Measurements from ENCODE around the gene MAGEB18. TPM values are rescaled to one million over a fixed set of nuclear protein-coding genes. Genes with fewer than 3 reads are reported as not detected.

The MAGEB18 gene
- total RNA-seq: not detected in 2 replicates

DNA sequence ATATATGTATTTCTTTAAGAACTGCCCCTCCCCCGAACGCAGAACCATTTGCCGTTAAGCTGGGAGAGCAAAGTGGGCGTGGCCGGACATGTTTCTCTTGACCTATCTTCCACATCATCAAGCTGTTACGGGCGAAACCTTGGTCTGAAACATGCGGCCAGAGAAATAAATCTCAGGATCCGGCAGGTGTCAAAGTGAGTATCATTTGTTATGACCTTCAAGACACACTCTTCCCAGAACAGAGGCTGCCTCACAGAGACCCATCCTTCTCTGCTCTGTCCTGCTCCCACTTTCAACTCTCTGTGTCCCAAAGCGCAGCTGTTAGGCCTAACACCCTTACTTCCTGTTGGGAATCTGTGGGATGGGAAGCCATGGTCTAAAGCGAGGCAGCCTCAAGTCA is at the start of gene MAGEB18:
TSS of gene MAGEB18 (plus strand) at position 70 of the 400 bp plus-strand sequence. CDS start 643 bp downstream, outside the sequence.
- intact Hi-C loops (cut with micrococcal nuclease): no loop called here

DNA sequence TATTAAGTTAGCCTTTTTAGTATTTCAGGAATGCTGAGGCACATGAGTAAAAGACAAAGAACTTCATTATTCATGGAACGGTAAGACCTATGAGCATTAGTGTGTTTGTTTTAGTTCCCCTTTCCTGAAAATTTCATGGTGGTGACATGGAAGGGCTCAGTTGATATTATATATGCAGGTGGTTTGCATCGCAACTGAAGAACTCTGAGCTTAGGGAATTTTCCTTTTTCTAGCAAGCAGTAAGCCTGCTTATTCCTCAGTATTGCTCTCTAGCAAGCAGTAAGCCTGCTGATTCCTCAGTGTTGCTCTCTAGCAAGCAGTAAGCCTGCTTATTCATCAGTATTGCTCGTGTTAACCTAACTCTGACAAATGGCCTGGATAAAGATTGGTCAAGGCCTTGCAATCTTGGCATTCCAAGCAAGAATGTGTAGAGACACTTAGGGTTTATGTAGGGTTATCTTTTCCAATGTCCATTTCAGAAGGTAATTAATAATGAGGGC is 37.7 kb upstream of the MAGEB18 start:
- intact Hi-C loops (cut with micrococcal nuclease): no loop called here

DNA sequence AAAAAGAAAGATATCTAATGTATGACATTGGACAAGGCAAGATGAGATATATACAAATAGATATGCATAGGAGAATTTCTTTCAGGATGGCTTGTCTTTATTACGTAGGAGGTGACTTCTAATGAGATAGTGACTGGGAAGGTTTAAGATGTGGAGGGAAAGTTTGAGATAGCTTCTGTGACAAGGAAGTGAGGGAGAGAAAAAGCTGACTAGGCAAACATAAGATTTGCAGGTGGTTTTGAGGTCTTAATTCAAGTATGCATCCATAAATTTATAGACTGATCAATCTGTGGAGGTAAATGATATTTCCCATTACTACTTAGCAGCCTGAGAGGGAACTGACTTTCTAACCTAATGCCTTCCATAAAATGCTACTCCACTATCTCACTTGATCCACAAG is 29.0 kb upstream of the MAGEB18 start:
- intact Hi-C loops (cut with micrococcal nuclease): no loop called here

DNA sequence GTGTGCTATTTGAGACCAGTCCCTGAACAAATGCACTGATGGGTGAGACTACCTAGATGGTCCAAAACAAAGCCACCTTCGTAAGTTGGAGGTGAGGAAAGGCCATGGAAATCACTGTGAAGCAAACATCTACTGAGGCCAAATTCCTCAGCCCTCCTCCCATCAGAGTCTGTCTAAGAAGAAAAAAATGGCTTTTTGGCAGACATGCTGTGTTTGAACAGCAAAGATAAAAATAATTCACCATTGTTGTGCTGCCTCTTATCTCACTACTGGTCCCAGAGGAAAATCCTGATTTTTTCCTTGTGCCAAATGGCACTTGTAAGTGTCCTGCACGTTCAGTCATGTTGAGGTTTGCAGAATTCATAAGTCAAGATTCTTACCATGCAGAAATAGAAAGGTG is 7.9 kb downstream of the MAGEB18 start:
- intact Hi-C loops (cut with micrococcal nuclease): no loop called here

DNA sequence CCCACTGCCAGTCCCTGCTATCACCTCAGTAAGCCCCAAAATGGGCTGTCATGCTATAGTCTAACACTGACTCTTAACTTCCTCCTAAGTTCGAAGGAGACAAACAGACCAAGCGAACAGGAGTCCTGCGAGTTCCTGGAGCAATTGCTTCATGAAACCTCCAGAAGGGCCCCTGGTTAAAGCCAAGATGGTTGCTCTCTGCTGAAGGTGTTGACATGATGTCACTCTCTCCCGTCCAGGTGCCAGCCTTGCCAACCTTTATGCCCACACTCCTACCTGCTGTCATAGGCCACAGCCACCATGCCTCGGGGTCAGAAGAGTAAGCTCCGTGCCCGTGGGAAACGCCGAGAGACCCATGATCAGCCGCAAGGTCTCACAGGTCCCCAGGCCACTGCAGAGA is 22.2 kb downstream of the MAGEB18 start, which contains the start of gene MAGEB6B:
TSS of gene MAGEB6B (plus strand) at position 301 of the 400 bp plus-strand sequence. CDS start at position 301, 0 bp downstream.
- intact Hi-C loops (cut with micrococcal nuclease): no loop called here

Other genes with a start within 250 kb of the MAGEB18 start
- gene MAGEB6B, start 22.3 kb downstream of the MAGEB18 start, total RNA-seq: not detected in 2 replicates
- not detected in 2 replicates for gene MAGEB6, start 54.1 kb downstream of the MAGEB18 start, total RNA-seq
- gene MAGEB5, start 77.8 kb downstream of the MAGEB18 start, total RNA-seq: not detected in 2 replicates

Data from T-helper 2 cell treated with Interferon-gamma antibody and Interleukin-4, amounts not matched to agents 100 ng/mL and 5 ng/mL, for 36 hours (primary cell).